Dedifferentiated amniotic fluid mesenchymal stem cell (primary cell): ENCODE data around the gene RAB26.

Experiments
- DNase-seq: peaks from one replicate; pipeline ENCODE4 v3.0.0-alpha.2; 2016; ENCODE audit errors: extremely low spot score

The RAB26 gene

GRCh38 chr16:2178321-2179106 is 30.1 kb downstream of the RAB26 start:
- DNase-seq: no peak

- no peak for DNase-seq
Measured at GRCh38 chr16:2179107-2179501, 30.7 kb downstream of the RAB26 start.

DNA sequence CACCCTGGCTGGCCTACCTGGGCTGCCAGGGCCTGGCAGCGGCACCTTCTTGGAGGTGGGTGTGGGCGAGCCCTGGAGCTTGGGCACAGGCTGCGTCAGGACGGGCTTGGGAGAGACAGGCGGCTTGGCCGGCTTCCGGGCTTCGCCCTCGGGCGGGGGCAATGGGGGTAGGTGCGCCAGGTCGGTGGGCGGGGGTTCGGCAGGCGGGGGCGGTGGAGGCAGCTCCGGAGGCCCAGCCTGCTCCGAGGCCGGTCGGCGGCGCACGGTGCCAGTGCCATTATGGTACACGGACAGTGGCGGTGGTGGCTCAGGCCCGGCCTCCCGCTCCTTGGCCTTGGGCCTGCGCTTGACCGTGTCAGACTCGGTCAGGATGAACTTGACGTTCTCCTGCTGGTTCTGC is 31.2 kb downstream of the RAB26 start:
- no peak for DNase-seq

DNA sequence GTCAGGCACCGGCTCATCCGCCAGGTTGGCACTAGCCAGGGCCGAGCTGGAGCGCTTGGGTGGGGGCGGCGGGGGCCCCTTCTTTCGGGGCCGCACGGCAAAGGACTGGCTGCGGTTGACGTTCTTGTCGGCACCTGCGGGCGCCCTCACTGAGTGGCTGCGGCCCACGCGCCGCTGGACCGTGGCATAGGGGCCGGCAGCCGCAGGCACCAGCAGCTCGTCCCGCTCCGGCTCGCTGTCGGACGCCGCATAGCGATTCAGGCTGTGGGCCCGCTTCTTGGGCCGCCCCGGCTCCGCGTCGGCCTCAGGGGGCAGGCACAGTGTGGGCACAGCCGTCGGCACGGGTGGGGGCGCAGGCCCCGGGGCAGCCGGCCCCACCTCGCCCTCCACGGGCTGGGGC is 32.0 kb downstream of the RAB26 start:
- DNase-seq: no peak

- no peak for DNase-seq
Measured at GRCh38 chr16:2180962-2181923, 32.8 kb downstream of the RAB26 start.

DNA sequence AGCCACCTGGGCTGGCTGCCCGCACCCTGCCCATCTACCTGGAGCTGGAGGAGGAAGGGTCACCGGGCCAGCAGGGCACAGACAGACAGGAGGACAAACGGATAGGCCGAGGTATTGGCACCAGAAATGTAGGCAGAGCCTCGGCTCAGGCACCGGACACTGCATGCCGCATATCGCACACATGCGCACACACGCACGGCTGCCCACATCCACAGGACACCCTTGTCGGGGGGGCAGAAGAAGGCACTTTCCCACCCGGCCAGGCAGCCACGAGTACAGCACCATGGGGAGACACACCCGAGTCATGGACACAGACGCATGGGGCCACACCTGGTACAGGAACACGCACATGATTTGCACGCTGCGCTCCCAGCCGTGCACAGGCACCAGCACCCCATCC is 33.5 kb downstream of the RAB26 start:
- no peak for DNase-seq

- DNase-seq: no peak
Measured at GRCh38 chr16:2183671-2184070, 35.2 kb downstream of the RAB26 start.

DNA sequence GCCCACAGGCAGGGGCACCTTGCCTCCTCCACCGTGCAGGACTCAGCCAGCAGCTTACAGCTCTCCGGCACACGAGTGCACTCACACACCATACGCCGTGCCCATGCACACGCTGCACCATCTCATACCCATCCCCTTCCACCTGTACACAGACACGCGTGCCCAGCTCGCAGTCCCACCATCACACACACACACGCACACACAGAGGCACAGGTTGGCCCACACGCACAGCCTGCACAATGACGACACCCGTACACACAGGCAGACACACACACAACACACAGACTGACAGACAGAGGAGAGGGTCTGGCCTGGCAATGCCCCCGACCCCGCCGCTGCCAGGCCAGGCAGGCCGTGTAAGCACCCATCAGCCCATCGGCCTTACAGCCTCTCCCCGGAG is 35.9 kb downstream of the RAB26 start:
- no peak for DNase-seq

- no peak for DNase-seq
Measured at GRCh38 chr16:2184962-2185361, 36.5 kb downstream of the RAB26 start.

GRCh38 chr16:2186064-2186463 is 37.6 kb downstream of the RAB26 start:
- no peak for DNase-seq

- no peak for DNase-seq
Measured at GRCh38 chr16:2186505-2186904, 38.1 kb downstream of the RAB26 start.

DNA sequence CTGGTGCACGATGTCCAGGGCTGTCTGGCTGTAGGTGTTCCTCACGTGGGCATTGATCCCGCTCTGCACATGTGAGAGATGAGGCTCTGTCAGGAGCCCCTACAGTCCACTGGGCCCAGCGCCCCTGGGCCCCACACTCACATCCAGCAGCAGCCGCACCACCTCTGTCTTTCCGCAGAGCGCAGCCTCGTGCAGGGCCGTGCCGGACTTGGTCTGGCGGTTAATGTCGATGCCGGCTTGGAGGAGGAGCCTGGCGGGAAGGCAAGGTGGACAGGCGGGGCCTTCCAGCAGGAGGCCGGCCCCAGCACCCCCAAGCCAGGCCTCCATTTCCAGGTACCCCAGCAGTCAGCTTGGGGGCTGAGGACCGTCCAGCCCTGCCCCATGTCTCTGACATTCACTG is 38.8 kb downstream of the RAB26 start:
- DNase-seq: no peak

- no peak for DNase-seq
Measured at GRCh38 chr16:2188395-2188794, 40.0 kb downstream of the RAB26 start.

- no peak for DNase-seq
Measured at GRCh38 chr16:2189252-2189893, 40.9 kb downstream of the RAB26 start.

DNA sequence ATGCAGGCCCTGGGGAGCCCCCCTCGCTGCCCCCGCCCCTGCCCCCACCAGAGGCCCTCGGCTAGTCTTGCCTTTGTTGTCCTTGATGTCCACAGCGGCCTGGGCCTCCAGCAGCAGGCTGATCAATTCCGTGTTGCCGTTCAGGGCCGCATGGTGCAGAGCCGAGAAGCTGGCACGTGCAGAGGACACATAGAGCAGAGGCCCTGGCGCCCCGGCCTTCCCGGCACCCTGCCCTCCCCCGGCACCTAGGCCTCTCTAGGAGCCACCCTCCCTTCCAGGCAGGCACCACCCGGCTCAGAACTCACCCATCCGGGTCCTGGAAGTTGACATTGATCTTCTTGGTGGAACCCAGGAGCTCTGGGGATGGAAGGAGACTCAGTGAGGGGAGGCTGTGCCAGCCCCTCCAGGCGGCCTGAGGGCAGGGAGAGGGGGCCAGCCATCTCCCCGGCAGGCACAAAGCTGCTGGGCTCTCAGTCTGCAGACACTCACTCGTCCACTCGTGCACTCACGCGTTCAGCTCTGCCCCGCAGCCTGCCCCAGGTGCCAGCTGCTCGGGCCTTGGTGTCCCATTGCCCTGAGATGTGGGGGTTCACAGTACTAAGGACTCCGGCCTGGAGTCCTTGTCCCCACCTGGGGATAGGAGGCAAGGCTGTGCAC is 41.7 kb downstream of the RAB26 start:
- no peak for DNase-seq

DNA sequence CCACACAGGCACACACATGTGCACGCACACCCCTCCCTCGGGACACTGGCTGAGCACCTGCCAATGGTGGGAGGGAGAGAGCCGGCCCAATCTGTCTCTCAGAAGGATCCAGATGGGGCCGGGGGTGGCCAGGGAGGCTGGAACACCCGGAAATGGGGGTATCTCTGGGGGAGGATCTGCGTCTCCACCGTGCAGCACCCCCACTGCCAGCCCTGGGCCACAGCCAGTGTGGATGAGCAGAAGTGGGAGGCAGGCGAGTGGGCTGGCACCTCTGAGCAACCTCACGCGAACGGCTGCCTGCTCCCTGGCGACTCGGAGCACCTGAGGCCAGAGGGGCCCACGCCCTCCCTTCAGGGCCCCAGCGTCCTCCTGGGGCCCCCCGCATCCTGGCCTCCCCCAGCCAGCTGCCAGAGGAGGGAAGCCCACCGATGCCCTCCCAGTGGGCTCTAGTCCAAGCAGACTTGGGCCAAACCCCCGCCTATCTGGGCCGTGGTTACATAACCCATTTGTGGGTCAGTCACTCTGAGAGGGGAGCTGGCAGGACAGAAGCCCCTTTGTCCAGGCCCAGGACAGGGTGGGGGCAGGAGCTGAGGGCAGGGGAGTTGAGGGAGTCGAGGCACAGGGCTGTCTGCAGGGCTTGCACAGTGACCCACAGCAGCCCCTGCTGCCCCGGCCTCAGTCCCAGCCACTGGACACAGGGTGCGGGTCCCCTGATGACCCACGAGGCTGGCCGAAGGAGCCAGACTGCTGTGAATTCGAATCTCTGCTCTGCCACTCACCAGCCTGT is 42.4 kb downstream of the RAB26 start:
- no peak for DNase-seq

DNA sequence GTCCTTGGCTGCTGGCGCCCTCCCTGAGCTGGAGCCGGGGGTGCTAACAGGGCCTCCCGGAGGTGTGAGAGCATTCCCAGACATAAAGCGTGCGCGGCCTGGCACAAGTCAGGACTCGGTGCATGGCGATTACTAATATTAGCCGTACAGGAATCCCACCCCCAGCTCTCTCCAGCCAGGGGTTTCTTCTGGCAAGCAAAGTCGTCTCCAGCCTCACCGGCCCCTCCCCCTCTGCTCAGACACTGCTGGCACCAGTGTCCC is 43.0 kb downstream of the RAB26 start:
- DNase-seq: no peak

- DNase-seq: no peak
Measured at GRCh38 chr16:2194166-2194834, 45.9 kb downstream of the RAB26 start.

DNA sequence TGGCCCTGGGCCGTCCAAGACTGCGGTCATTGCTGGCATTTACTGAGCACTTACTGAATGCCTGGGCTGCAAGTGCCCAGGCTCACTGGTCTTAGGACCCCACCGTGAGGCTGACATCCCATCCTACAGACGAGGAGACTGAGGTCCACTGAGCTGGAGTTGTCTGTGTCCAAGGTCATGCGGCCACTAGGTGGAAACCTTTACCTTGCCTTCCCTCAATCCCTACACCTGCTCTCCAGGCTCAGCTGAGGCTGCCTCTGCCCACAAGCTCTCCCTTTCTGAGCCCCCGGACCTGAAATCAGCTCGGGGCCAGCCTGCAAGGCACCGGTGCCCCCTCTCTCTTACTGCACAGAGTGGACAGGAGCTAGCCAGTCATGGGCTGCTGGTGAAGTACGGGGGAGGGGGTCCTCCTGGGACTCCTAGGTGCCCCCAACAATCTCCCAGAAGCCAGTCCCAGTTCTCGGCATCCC is 46.5 kb downstream of the RAB26 start:
- no peak for DNase-seq

- no peak for DNase-seq
Measured at GRCh38 chr16:2195322-2196161, 47.1 kb downstream of the RAB26 start.
